ENCODE results near the gene ALS2.

DNA sequence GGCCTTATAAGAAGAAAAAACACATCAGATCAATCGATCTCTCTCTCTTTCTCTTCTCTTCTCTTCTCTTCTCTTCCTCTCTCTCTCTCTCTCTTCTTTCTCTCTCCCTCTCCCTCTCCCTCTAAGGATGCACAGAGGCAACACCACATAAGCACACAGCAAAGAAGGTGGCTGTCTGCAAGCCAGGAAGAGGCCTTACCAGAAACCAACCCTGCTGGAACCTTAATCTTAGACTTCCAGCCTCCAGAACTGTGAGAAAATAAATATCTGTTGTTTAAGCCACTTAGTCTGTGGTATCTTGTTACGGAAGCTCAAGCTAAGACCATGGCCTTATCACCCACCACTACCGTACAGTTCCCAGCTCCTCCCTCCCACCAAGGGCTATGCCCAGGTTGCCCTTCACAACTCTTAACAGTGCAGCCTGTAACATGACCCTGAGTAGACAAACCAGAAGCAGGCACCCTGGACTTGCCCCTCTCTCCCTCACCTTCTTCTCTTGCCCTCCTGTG lies 112.3 kb downstream of the ALS2 start:
- no peak for TF ChIP-seq ZNF384 (IDR thresholded peaks at IDR 0.05)
- TF ChIP-seq FOXM1 (IDR thresholded peaks at IDR 0.05; ENCODE audit: borderline replicate concordance): no peak
- TF ChIP-seq, protein P1, sequence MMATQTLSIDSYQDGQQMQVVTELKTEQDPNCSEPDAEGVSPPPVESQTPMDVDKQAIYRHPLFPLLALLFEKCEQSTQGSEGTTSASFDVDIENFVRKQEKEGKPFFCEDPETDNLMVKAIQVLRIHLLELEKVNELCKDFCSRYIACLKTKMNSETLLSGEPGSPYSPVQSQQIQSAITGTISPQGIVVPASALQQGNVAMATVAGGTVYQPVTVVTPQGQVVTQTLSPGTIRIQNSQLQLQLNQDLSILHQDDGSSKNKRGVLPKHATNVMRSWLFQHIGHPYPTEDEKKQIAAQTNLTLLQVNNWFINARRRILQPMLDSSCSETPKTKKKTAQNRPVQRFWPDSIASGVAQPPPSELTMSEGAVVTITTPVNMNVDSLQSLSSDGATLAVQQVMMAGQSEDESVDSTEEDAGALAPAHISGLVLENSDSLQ (IDR thresholded peaks at IDR 0.05): no peak
- no peak for TF ChIP-seq BHLHE40 (IDR thresholded peaks at IDR 0.05; ENCODE audit: borderline replicate concordance)
- no peak for TF ChIP-seq LEF1 (IDR thresholded peaks at IDR 0.05; ENCODE audit: borderline replicate concordance)
- TF ChIP-seq SP1 (IDR thresholded peaks at IDR 0.05): no peak
- TF ChIP-seq ARNT (IDR thresholded peaks at IDR 0.05): no peak
- TF ChIP-seq FOXA1 (IDR thresholded peaks at IDR 0.05): no peak

Data from HEK293T (cell line).